Amniotic epithelial cell (primary cell): ENCODE data around the gene PLP2.
A peak's percentile ranks its signal among the peaks of the same experiment; 100 is the strongest.
"Not testable (repeated sequence)": the region's sequence is repeated elsewhere in the genome, so short reads cannot be mapped to it uniquely, and the experiment has no call there.

Source experiments
- DNase-seq: peaks from one replicate; pipeline ENCODE4 v3.0.0-alpha.2; 2010; ENCODE audit warnings: low read depth

Gene PLP2

GRCh38 chrX:49171752-49172279 lies at the start of gene PLP2:
Gene PLP2, plus strand, starts transcription at chrX:49171898. Its CDS starts 103 bp downstream, at chrX:49172001.
- DNase-seq, result peak; percentile 39

GRCh38 chrX:49122499-49122898 lies 49.2 kb upstream of the PLP2 start:
- DNase-seq, result no peak

DNA sequence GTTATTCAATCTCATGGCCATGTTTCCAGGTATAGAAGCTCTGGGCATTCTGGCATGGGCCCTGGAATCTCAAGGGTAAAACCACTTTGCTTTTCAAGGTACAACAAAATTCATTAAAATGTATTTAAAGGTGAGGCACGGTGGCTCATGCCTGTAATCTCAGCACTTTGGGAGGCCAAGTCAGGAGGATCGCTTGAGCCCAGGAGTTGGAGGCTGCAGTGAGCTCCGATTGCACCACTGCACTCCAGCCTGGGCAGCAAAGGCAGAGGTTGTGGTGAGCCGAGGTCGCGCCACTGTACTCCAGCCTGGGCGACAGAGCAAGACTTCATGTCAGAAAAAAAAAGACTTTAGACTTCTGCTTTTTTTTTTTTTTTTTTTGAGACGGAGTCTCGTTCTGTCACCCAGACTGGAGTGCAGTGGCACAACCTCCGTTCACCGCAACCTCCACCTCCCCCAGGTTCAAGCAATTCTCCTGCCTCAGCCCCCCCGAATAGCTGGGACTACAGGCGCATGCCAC lies 43.9 kb upstream of the PLP2 start:
- not testable (repeated sequence) for DNase-seq

DNA sequence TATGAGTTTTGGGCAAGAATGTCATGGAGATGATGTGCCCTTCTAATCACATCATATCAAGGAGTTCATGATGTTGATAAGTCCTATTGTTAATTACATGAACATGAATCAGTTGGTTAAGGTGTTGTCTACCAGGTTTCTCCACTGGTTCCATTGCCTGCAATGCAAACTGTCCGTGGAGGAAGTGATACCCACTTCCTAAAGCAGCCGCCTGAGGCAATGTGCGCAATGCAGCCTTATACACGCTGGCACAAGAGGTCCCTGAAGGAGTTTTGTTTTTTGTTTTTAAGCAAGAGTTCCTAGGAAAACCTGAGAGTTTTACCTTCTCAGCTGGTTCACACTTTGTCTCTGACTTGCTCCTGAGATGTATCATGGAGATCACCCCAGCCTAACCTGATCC lies 42.3 kb upstream of the PLP2 start:
- no peak for DNase-seq

- DNase-seq, result not testable (repeated sequence)
Measured at GRCh38 chrX:49132275-49132674, 39.4 kb upstream of the PLP2 start.

- DNase-seq, result no peak
Measured at GRCh38 chrX:49133759-49134158, 37.9 kb upstream of the PLP2 start.

GRCh38 chrX:49137492-49137891 lies 34.2 kb upstream of the PLP2 start:
- DNase-seq, result no peak

DNA sequence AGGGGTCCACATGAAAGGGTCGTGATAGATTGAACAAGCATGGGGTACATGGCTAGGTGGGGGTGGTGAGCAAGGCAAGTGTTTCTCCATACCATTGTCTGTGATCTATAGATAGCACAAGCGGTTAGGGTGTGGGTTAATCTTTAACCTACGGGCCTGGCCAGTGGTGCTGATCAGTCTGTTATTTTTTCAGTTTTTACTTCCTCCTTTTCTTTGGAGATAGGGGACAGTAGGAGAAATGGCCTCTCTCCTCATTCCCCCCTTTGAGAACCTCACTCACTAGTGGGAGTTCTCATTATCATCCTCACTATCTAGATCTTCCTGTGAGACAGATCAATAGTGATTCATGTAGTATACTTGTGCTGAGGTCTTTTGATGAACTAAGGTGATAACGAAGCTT lies 32.0 kb upstream of the PLP2 start:
- DNase-seq, result no peak

- DNase-seq, result not testable (repeated sequence)
Measured at GRCh38 chrX:49142264-49142663, 29.4 kb upstream of the PLP2 start.

- not testable (repeated sequence) for DNase-seq
Measured at GRCh38 chrX:49143154-49143553, 28.5 kb upstream of the PLP2 start.

DNA sequence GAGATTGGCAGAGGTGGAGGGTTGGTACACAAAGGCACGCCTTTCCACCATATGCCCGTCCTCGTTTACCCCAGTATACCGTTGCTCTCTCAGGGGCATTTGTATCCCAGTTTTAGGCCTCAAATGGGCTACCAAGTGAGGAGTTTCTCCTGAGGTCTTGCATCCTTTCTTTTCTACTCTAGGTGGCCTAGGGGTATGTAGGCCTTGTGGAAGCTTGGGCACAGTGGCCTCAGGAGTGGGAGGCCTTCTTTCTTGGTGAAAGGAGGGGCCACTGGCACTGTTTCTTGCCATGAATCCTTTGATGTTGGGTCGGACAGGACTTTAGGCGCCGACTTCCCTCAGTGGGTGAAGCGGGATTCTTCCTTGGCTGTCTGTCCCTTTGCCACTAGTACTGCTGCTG lies 24.4 kb upstream of the PLP2 start:
- no peak for DNase-seq

DNA sequence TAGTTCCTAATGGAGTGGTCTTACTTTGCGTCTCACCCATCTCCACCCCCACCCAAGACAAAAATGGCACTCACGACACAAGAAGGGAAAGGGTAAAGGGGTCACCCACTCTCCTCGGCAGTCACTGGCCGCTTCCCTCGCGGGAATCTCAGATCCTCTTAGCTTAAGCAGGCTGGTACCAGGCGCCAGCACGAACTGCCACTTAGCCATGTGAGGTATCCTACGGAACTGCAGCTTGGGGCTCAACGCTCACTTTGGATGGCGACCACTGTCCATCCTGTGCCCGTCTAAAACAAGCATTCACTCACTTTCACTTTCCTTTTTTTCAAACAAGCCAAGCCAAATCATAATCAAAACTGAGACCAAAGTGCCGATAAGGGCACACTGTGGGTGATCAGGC lies 23.8 kb upstream of the PLP2 start:
- DNase-seq, result no peak

- DNase-seq, result not testable (repeated sequence)
Measured at GRCh38 chrX:49148390-49149100, 23.2 kb upstream of the PLP2 start.

GRCh38 chrX:49149291-49149690 lies 22.4 kb upstream of the PLP2 start:
- DNase-seq, result not testable (repeated sequence)

GRCh38 chrX:49153467-49153866 lies 18.2 kb upstream of the PLP2 start:
- no peak for DNase-seq

GRCh38 chrX:49155243-49155899 lies 16.3 kb upstream of the PLP2 start:
- peak; percentile 75 for DNase-seq

- DNase-seq, result peak; percentile 87
Measured at GRCh38 chrX:49155900-49156837, 15.5 kb upstream of the PLP2 start.

- DNase-seq, result no peak
Measured at GRCh38 chrX:49157194-49157593, 14.5 kb upstream of the PLP2 start.

DNA sequence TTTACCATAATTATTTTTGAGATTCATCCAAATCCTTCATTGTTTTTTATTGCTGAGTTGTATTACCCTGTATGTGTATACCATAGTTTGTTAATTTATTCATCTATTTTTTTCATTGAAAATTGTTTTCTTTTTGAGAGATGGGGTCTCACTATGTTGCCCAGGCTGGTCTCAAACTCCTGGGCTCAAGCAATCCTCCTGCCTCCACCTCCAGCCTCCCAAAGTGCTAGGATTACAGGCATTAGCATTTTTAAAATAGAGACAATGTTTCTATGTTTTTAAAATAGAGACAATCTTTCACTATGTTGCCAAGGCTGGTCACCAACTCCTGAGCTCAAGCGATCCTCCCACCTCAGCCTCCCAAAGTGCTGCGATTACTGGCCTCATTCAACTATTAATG lies 10.8 kb upstream of the PLP2 start:
- no peak for DNase-seq

GRCh38 chrX:49161632-49162031 lies 10.1 kb upstream of the PLP2 start:
- no peak for DNase-seq

DNA sequence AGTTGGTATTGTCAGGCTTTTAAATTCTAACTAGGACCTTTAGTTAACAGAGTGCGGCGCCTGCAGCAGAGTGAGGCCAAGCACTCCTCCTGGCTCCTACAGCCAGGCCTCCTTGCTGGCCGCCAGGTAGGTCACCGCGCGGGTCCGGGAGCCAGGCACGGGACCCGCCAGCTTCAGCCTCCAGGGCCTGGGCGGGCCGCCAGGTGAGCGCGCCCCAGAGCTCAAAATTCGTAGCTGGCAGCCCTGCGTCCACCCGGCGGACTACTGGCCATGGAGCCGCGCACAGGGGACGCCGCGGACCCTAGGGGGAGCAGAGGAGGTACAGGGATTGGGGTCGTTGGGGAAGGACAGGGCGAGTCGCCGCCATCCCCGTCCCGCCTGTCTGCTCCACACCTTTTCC lies 9.1 kb upstream of the PLP2 start, which contains the start of gene MAGIX:
Gene MAGIX, plus strand, starts transcription at position 139 of the 400 bp plus-strand sequence. Its CDS starts 132 bp downstream, at position 271.
- DNase-seq, result no peak
